T-helper 1 cell treated with Interleukin-12 subunit alpha and Interleukin-12 subunit beta and Interleukin-4 antibody, amounts not matched to agents 30 ng/mL and 1 ng/mL, for 36 hours (primary cell): ENCODE results near the gene KCNIP1. TPM values are rescaled to one million over a fixed set of nuclear protein-coding genes. Genes with fewer than 3 reads are reported as not detected.
"Not testable (repeated sequence)": the region's sequence is repeated elsewhere in the genome, so short reads cannot be mapped to it uniquely, and the experiment has no call there.

ENCODE experiments used
- intact Hi-C: fragments of 100-400 bp; cut with micrococcal nuclease; formaldehyde crosslinking; loops from one replicate; pipeline ENCODE4 v1.15.1; 2024
- total RNA-seq: library from RNA; stranded (reverse); gene quantifications from 2 replicates; pipeline ENCODE4 v1.2.3, GENCODE V29; 2022

The KCNIP1 gene
- total RNA-seq, 1 donor from 2014 or later: not detected

DNA sequence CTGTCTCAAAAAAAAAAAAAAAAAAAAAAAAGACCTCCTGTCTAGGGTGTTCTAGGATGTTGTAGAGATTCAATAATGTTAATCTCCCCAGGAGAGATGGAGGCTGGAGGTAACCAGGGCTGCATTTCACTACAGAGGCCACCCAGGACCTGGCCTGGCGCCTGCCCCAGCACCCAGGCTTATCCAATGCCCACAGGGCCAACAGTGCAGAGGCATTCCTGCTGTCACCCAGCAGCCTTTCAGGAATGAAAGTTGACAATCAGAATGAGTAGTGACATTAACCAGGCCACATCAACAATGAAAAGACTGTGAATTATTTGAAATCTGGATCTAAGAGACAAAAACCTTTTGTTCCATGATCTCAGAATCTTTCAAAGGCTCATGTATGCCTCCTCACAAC lies 243.5 kb downstream of the KCNIP1 start:
- intact Hi-C loops: no loop called here

- intact Hi-C loops: no loop called here
These were observed 244.0 kb downstream of the KCNIP1 start for GRCh38 chr5:170747851-170748250.

DNA sequence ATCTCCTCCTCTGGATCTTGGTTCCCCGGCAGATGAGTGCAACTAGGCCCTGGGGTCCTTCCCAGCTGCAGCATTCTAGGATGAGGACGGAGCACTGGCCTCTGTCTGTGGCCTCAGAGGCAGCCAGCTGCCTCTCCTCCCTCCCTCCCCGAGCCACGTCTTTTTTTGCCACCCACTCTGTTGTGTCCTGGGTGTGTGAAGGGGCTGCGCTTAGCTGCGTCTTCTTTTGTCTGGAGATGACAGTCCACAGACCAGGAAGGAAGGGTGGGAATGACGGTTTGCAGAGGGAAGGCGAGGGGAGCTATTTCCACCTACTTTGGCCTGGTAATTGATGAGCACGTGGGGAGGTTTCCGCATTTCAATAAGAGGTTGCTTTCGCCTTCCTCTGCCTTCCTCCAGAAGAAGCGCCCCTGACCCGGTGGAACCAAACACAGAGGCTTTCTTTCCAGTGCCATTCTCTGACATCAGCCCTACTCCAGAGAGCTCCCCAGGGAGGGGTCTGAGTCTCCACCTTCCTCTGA lies 245.2 kb downstream of the KCNIP1 start:
- intact Hi-C loops: no loop called here

GRCh38 chr5:170749911-170750431 lies 246.2 kb downstream of the KCNIP1 start:
- intact Hi-C loops: no loop called here

DNA sequence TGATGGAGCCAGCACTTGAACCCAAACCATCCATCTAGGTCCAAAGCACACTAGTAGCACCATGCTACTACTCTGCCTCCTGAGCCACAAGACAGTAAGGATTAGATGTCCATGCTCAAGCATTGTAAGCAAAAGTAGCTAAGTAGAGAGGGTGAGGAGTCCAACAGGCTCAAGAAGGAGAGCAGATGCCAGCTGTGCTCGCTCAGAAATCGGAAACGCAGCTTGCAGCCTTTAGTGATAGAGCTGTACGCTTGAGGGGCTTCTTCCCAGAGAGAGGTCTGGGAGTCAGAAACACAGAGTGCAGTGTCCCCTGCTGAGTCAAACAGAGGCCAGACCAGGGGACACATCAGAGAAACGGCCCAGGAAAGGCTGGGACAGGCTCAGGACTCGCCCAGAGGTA lies 247.0 kb downstream of the KCNIP1 start:
- intact Hi-C loops: no loop called here

- intact Hi-C loops: no loop called here
These were observed 247.8 kb downstream of the KCNIP1 start for GRCh38 chr5:170751631-170752030.

GRCh38 chr5:170752257-170753215 lies 248.7 kb downstream of the KCNIP1 start:
- intact Hi-C loops: no loop called here

DNA sequence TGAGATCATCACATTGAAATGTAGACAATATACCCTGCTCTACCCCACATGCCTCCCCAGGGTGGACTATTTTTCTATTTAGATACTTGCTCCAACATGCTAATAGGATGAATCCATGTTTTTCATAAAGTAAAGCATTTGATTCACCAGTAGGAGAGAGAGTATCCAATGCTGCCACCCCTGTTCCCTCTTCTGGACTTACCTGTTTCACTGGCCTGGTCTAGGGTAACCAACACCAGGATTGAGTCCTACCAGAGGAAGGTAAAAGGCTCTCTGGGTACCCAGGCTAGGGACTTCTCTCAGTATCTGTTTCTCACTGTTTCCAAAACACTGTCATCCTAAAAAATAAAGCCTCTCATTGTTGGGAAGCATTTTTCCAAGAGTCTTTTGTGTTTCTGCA lies 249.5 kb downstream of the KCNIP1 start:
- intact Hi-C loops: no loop called here

- intact Hi-C loops: not testable (repeated sequence)
These were observed 250.7 kb downstream of the KCNIP1 start for GRCh38 chr5:170754508-170754907.

DNA sequence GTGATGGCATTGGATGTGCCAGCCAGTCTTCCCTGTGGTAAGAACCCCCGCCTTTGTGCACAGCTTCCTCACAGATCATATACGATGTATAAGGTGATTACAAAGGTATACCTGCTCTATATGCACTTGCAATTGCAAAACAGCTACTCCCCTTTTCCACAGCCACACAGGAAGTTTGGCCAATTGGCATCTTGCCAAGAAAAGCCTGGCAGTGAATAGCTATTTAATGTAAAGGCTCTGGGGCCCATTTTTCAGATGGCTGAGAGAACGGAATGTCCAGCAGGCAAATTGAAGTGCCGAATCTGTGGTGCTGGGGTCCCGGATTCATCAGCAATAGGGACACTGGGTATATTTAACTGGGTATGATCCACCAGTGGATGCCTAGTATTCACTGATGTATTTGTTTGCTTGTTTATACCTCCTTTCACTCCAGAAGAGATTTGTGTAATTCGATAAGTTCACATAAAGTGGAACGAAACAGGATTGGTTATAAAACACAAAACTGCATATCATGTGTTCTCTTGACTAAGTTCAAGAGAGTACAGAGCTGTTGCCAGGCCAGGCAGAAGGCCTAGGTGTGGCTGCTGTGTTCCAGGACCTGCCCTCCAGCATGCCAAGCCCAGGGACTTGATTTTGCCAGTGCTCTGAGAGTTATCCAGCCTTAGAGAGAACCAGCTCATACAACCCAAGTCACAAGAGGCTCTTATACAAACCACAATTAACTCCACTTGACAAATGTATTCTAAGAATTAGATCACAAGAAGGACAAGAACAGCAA lies 252.0 kb downstream of the KCNIP1 start:
- intact Hi-C loops: no loop called here

- intact Hi-C loops: no loop called here
These were observed 252.9 kb downstream of the KCNIP1 start for GRCh38 chr5:170756691-170757090.

DNA sequence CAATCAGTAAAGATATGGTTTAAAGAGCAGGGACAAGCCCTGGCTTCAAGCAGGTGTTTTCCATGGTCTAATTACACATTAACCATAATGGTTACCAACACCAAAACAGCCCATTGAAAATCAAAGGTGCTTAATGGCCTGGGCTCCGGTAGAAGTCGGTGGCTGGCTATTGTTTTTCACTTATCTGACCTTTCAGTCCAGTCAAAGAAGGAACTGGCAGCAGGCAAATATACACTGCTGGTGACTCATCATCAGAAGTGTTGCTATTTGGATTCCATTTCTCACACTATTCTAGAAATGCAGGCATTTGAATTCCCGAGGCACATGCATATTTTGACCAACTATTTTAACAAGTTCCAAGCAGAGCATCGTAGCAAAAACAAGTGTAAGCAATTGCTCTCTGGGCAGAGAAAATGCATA lies 253.4 kb downstream of the KCNIP1 start:
- intact Hi-C loops: no loop called here

GRCh38 chr5:170757669-170758068 lies 253.8 kb downstream of the KCNIP1 start:
- intact Hi-C loops: no loop called here

GRCh38 chr5:170758481-170758880 lies 254.7 kb downstream of the KCNIP1 start:
- intact Hi-C loops: no loop called here

GRCh38 chr5:170760113-170760512 lies 256.3 kb downstream of the KCNIP1 start:
- intact Hi-C loops: no loop called here

- intact Hi-C loops: no loop called here
These were observed 257.4 kb downstream of the KCNIP1 start for GRCh38 chr5:170761048-170761707.

DNA sequence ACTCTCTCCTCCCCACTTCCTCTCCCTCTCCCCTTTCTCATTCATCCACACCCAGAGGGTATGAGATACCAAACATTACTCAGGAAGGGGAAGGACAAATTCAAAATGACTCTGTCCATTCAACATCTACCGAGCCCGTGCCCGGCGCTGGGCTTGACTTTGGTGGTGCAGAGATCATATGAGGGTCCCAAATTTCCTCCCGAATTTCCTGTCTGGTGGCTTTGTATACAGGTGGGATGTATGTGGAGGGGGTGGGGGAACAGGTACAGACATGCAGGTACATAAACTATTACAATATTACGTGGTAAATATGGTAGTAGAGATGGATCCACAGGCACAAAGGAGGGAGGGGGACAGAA lies 257.9 kb downstream of the KCNIP1 start:
- intact Hi-C loops: no loop called here

DNA sequence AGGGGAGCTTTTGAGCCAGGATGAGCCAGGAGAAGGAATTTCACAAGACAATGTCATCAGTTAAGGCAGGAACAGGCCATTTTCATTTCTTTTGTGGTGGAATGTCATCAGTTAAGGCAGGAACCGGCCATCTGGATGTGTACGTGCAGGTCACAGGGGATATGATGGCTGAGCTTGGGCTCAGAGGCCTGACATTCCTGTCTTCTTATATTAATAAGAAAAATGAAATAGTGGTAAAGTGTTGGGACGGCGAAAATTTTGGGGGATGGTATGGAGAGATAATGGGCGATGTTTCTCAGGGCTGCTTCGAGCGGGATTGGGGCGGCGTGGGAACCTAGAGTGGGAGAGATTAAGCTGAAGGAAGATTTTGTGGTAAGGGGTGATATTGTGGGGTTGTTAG lies 258.5 kb downstream of the KCNIP1 start:
- intact Hi-C loops: not testable (repeated sequence)

DNA sequence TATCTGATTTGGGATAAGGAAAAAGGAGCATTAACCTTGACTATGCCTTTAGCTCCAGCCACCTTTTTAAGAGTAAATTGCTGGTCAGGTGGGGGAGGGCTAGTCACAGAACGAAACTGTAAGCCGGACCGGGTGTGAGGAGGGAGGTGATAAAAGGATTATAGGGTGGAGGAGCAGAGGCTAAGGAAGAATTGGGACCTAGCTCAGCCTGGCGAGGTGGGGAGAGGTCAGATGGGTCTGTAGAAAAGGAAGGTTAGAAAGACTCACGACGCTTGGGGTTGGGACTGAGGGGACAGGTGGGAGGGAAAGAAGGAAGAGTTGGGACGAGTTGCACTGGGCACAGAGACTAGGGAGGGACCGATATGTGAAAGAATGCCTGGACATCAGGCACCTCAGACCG lies 262.0 kb downstream of the KCNIP1 start:
- intact Hi-C loops: not testable (repeated sequence)

GRCh38 chr5:170769246-170769645 lies 265.4 kb downstream of the KCNIP1 start:
- intact Hi-C loops: no loop called here

DNA sequence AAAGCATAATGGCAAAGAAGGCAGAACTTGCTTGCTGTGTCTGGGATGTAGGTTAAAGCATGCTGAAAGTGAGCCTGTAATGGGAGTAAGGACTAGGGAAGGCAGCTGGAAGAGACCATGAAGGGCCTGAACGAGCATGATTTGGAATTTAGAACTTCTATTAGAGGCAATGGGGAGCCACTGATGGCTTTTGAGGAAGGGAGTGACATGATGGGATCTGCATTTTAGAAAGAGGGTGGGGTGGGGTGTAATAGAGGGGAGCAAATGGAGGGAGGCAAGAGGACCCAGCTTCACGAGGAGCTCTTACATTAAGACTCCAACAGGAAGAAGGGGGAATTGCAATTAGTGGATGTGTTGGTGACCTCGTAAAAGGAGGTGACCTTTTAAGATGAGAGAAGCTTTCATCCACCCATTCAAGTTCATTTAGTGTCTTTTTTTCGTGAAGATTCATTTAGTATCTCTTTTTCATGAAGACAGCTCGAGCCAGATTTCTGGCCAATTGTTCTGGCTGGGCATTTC lies 266.1 kb downstream of the KCNIP1 start:
- intact Hi-C loops: no loop called here
